HL-60 (cell line): ENCODE results near the gene TTC34.

Experiments used
- DNase-seq, 2 experiments: peaks; one replicate each; pipeline ENCODE4 v3.0.0-alpha.2; 2010 to 2020; ENCODE audit warnings: low read depth in 1 of 2, low spot score in 1 of 2
- H3K27ac ChIP-seq: fragments of 250-450 bp; sonication (Bioruptor Pico); replicated peaks from 2 replicates; pipeline ENCODE4 v1.5.1; 2020; ENCODE audit warnings: mild to moderate bottlenecking, moderate library complexity
- H3K27me3 ChIP-seq: fragments of 250-450 bp; sonication (Bioruptor Pico); 2 replicates; pipeline ENCODE4 v1.5.1; 2021; ENCODE audit warnings: mild to moderate bottlenecking, moderate library complexity; ENCODE audit not compliant: insufficient read depth, poor library complexity, severe bottlenecking
- H3K4me3 ChIP-seq: replicated peaks from 2 replicates; pipeline ENCODE4 v1.5.1; 2011; ENCODE audit warnings: mild to moderate bottlenecking, control low read depth, low read length; ENCODE audit not compliant: insufficient read depth
- CTCF ChIP-seq: IDR thresholded peaks from one replicate; pipeline ENCODE4 v1.5.1; 2011; ENCODE audit warnings: low read length, control low read depth, inconsistent platforms; ENCODE audit not compliant: insufficient read depth
- GABPA ChIP-seq: IDR thresholded peaks from 2 replicates; pipeline ENCODE4 v1.6.1; 2012; ENCODE audit warnings: low read depth
- POLR2AphosphoS5 ChIP-seq: IDR thresholded peaks from 2 replicates; pipeline ENCODE4 v1.6.1; 2012; ENCODE audit warnings: low read depth
- SPI1 ChIP-seq: IDR thresholded peaks from 2 replicates; pipeline ENCODE4 v1.6.1; 2012; ENCODE audit warnings: low read depth, mild to moderate bottlenecking, borderline replicate concordance
- TF ChIP-seq, protein P1 (sequence below): IDR thresholded peaks from 2 replicates; pipeline ENCODE4 v1.6.1; 2012; ENCODE audit warnings: low read depth; ENCODE audit not compliant: insufficient replicate concordance

Gene TTC34

GRCh38 chr1:2602866-2603520, 198.5 kb downstream of the TTC34 start:
- Histone ChIP-seq H3K4me3 (no peak overlapping the region), H3K27me3 (no peaks in the 10 kb centered on the region), H3K27ac (no peak overlapping the region)
- no peak for DNase-seq
- no peak for TF ChIP-seq CTCF

DNA sequence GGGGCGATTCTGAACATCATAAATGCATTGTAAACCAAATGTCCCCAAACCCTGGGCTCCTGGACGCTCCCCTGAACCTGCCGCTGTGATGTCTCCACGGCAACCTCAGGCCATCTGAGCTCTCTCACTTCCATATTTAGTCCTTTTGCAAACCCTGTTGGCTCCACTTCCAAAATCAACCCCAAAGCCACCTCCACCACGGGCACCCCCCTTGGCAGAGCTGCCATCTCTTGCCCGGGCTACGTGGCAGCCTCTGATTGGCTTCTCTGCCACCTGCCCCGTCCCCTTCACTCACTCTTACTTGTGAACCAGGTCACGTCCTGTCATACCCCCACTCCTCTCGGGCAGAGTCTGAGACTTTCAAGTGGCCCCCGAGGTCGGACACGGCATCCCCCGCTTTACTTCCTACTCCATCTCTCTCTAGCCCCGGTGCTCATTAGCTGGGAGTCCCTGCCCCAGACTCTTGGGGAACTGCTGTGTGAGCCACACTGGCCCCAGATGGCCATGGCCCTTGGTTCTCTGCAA, 199.1 kb downstream of the TTC34 start:
- DNase-seq: no peak
- Histone ChIP-seq H3K4me3 (no peak overlapping the region), H3K27me3 (no peaks in the 10 kb centered on the region), H3K27ac (no peak overlapping the region)
- TF ChIP-seq SPI1 (no peak), GABPA (no peak), POLR2AphosphoS5 (no peak), CTCF (no peak)
- TF ChIP-seq, protein P1, sequence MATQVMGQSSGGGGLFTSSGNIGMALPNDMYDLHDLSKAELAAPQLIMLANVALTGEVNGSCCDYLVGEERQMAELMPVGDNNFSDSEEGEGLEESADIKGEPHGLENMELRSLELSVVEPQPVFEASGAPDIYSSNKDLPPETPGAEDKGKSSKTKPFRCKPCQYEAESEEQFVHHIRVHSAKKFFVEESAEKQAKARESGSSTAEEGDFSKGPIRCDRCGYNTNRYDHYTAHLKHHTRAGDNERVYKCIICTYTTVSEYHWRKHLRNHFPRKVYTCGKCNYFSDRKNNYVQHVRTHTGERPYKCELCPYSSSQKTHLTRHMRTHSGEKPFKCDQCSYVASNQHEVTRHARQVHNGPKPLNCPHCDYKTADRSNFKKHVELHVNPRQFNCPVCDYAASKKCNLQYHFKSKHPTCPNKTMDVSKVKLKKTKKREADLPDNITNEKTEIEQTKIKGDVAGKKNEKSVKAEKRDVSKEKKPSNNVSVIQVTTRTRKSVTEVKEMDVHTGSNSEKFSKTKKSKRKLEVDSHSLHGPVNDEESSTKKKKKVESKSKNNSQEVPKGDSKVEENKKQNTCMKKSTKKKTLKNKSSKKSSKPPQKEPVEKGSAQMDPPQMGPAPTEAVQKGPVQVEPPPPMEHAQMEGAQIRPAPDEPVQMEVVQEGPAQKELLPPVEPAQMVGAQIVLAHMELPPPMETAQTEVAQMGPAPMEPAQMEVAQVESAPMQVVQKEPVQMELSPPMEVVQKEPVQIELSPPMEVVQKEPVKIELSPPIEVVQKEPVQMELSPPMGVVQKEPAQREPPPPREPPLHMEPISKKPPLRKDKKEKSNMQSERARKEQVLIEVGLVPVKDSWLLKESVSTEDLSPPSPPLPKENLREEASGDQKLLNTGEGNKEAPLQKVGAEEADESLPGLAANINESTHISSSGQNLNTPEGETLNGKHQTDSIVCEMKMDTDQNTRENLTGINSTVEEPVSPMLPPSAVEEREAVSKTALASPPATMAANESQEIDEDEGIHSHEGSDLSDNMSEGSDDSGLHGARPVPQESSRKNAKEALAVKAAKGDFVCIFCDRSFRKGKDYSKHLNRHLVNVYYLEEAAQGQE: no peak

DNA sequence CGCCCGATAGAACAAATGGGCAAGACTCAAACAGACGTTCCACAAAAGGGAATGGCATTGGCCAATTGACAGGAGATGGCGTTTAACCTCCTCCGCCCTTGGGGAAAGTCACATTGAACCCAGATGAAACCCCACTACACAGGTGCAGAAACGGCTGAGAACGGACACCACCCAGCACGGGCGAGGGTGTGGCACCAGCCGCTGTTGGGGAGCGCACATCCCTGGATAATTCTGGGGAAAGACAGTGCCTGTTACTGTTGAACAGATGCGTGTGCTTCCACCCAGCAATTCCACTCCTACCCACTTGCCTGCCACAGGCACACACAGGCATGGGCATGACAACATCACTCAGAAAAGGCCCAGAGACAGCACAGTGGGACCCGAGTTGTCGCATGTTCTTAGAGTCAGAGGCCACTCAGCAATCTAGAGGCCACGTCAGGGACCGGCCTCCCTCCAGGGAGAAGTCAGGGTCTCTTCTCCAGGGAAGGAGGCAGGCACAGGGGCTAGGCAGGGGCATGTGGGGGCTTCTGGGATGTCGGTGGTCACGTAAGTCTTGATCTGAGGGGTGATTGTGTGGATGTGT, 199.7 kb downstream of the TTC34 start:
- Histone ChIP-seq H3K4me3 (no peak overlapping the region), H3K27me3 (no peaks in the 10 kb centered on the region), H3K27ac (no peak overlapping the region)
- TF ChIP-seq GABPA: no peak
- no peak for DNase-seq

GRCh38 chr1:2598329-2598931, 203.1 kb downstream of the TTC34 start:
- no peak overlapping the region for H3K4me3 ChIP-seq
- H3K27me3 ChIP-seq: no peaks in the 10 kb centered on the region
- no peak for DNase-seq
- TF ChIP-seq SPI1 (no peak), GABPA (no peak)
- H3K27ac ChIP-seq: no peak overlapping the region

GRCh38 chr1:2597441-2598328, 203.8 kb downstream of the TTC34 start:
- TF ChIP-seq GABPA: no peak
- TF ChIP-seq, protein P1: no peak
- TF ChIP-seq CTCF: no peak
- no peak for TF ChIP-seq SPI1
- no peak for TF ChIP-seq POLR2AphosphoS5
- Histone ChIP-seq H3K27ac (no peak overlapping the region), H3K27me3 (no peaks in the 10 kb centered on the region), H3K4me3 (no peak overlapping the region)
- no peak for DNase-seq
